HepG2 (cell line): ENCODE data around the gene SPG7. TPM values are rescaled to one million over a fixed set of nuclear protein-coding genes. Genes with fewer than 3 reads are reported as not detected.
A peak's percentile ranks its signal among the peaks of the same experiment; 100 is the strongest.

Experiments used
- AGO1 ChIP-seq: fragments of 200-400 bp; formaldehyde crosslinking; IDR thresholded peaks from 2 replicates; pipeline ENCODE4 v1.6.1; 2017; ENCODE audit warnings: mild to moderate bottlenecking, low read depth, low read length, moderate library complexity; ENCODE audit not compliant: poor library complexity, severe bottlenecking
- ATF7-NPFF ChIP-seq: sonication (generic); formaldehyde crosslinking; IDR thresholded peaks from 2 replicates; pipeline ENCODE4 v1.8.1; 2023; ENCODE audit warnings: mild to moderate bottlenecking, low read depth, missing genetic modification reagents, moderate library complexity
- JUN ChIP-seq: sonication (generic); formaldehyde crosslinking; IDR thresholded peaks from 2 replicates; pipeline ENCODE4 v1.4.0; 2020; ENCODE audit warnings: mild to moderate bottlenecking, missing genetic modification reagents
- KLF15 ChIP-seq: sonication (generic); formaldehyde crosslinking; IDR thresholded peaks from 2 replicates; pipeline ENCODE4 v1.8.1; 2023; ENCODE audit warnings: borderline replicate concordance, mild to moderate bottlenecking, inconsistent platforms, missing genetic modification reagents, mixed read lengths
- NONO ChIP-seq, 2 experiments: fragments of 450-650 bp in 1 of 2; sonication (generic) in 1 of 2; formaldehyde crosslinking in 1 of 2; IDR thresholded peaks in 1 of 2; conservative IDR thresholded peaks in 1 of 2; 2 replicates each; pipeline versions ENCODE4 v1.6.1 to v1.8.0; 2017 to 2022; ENCODE audit warnings: mild to moderate bottlenecking in 1 of 2, missing genetic modification reagents in 1 of 2, moderate library complexity in 1 of 2
- PAX8 ChIP-seq: sonication (generic); formaldehyde crosslinking; IDR thresholded peaks from 2 replicates; pipeline ENCODE4 v1.8.0; 2022; ENCODE audit warnings: mild to moderate bottlenecking, missing genetic modification reagents, borderline replicate concordance
- RNF2 ChIP-seq: fragments of 450-650 bp; conservative IDR thresholded peaks from 2 replicates; pipeline ENCODE4 v1.6.1; 2016; ENCODE audit warnings: low read depth
- SMAD9 ChIP-seq: sonication (generic); formaldehyde crosslinking; IDR thresholded peaks from 2 replicates; pipeline ENCODE4 v1.5.1; 2020; ENCODE audit warnings: mild to moderate bottlenecking, missing genetic modification reagents
- SP1 ChIP-seq, 2 experiments: fragments of 450-650 bp in 1 of 2; sonication (generic) in 1 of 2; formaldehyde crosslinking in 1 of 2; IDR thresholded peaks; 2 replicates each; pipeline versions ENCODE4 v1.4.0 to v1.6.1; 2016 to 2020; ENCODE audit warnings: missing genetic modification reagents in 1 of 2
- SP5 ChIP-seq: IDR thresholded peaks from 2 replicates; pipeline ENCODE4 v1.6.1; 2016; ENCODE audit warnings: low read depth, borderline replicate concordance
- ZNF879 ChIP-seq: sonication (generic); formaldehyde crosslinking; IDR thresholded peaks from 2 replicates; pipeline ENCODE4 v1.8.1; 2023; ENCODE audit warnings: missing genetic modification reagents
- ZSCAN20 ChIP-seq: sonication (generic); formaldehyde crosslinking; IDR thresholded peaks from 2 replicates; pipeline ENCODE4 v1.4.0; 2020; ENCODE audit warnings: missing genetic modification reagents, mild to moderate bottlenecking, borderline replicate concordance
- polyA plus RNA-seq, 8 experiments: library from polyadenylated mRNA; depleted of rRNA in 3 of 8; stranded (reverse) in 7 of 8; unstranded in 1 of 8; fragments of >200 nt; fragmentation: Illumina TruSeq in 4 of 8; extraction: Trizol in 4 of 8; gene quantifications; 2 replicates each; pipeline versions ENCODE4 v1.2.1 to v1.2.3, GENCODE V29; 2011 to 2016; ENCODE audit warnings: low read depth in 4 of 8, missing spikeins in 1 of 8, mixed read lengths in 1 of 8; ENCODE audit not compliant: insufficient read depth in 1 of 8
- total RNA-seq, 5 experiments: library from RNA; depleted of rRNA; stranded (reverse); fragments of >200 nt; fragmentation: Illumina TruSeq; extraction: Trizol; gene quantifications; 2 replicates each; pipeline ENCODE4 v1.2.3, GENCODE V29; 2016; ENCODE audit warnings: low read depth in 1 of 5
- TF ChIP-seq, protein P1 (sequence below): sonication (generic); formaldehyde crosslinking; conservative IDR thresholded peaks from 2 replicates; pipeline ENCODE4 v1.8.0; 2022; ENCODE audit warnings: missing genetic modification reagents
- TF ChIP-seq, protein P2 (sequence below): sonication (generic); formaldehyde crosslinking; IDR thresholded peaks from 2 replicates; pipeline ENCODE4 v1.4.0; 2020; ENCODE audit warnings: missing genetic modification reagents
- TF ChIP-seq, protein P3 (sequence below): sonication (generic); formaldehyde crosslinking; IDR thresholded peaks from 2 replicates; pipeline ENCODE4 v1.4.0; 2020; ENCODE audit warnings: missing genetic modification reagents

Gene SPG7
- total and polyA plus RNA-seq, 2 of the 13 experiments (the other 11 are each of a cell fraction or from before 2014, with no cell fraction given): 66.0 to 136 TPM

DNA sequence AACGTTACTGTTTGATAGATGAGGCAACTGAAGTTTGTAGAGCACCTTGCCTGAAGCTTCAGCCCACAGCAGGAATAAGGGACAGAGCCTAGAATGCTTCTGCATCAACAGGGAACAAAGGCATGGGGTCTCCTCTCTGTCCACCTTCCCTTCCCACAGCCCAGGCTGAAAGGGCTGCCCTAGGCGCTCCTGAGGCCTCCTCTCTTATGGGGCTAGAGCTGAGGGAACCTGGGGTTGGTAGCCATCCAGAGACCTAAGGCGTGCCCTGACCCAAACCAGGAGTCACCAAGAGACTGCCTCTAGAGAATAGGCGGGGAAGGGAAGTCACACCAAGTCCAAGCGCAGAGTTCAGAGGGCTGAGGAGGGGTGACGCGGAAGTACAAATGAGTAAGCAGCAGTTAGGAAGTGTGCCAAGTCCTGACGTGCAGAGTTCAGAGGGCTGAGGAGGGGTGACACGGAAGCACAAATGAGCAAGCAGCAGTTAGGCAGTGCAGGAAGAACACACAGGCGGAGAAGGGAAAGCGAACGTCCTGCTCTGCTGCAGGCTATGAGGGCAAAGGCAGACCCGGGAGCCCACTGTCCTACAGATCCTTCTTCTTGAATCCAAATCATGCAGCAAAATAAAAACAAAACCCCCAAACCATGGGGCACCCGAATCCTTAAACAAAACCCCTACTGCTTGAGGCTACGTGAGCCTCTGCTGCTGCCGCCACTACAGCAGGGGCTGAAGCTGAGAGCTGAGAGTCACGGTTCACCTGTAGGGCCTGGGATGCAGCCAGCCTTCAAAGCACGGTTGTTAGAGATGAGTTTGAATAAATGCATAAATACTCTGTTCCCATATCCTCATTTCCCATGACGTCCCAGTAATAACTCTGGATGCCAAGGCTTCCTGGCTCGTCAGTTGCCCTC lies 2.7 kb upstream of the SPG7 start (continued):
- TF ChIP-seq SP5 (peak; percentile 91), NONO (IDR thresholded peaks at IDR 0.05) (no peak), NONO (CRISPR knock-in tag; conservative IDR thresholded peaks at IDR 0.05) (peak; percentile 95), AGO1 (no peak), RNF2 (no peak), ZNF879 (CRISPR knock-in tag) (no peak), ZSCAN20 (CRISPR knock-in tag) (no peak), KLF15 (CRISPR knock-in tag) (no peak), JUN (CRISPR knock-in tag) (peak; percentile 91), PAX8 (CRISPR knock-in tag) (peak; percentile 59; the same call in 1 of the 2 replicates), SMAD9 (CRISPR knock-in tag) (no peak), ATF7-NPFF (peak; percentile 53; the same call in 1 of the 2 replicates), SP1 (IDR thresholded peaks at IDR 0.05) (no peak), SP1 (CRISPR knock-in tag; IDR thresholded peaks at IDR 0.05) (peak; percentile 56; the same call in 1 of the 2 replicates)
- TF ChIP-seq, protein P1, sequence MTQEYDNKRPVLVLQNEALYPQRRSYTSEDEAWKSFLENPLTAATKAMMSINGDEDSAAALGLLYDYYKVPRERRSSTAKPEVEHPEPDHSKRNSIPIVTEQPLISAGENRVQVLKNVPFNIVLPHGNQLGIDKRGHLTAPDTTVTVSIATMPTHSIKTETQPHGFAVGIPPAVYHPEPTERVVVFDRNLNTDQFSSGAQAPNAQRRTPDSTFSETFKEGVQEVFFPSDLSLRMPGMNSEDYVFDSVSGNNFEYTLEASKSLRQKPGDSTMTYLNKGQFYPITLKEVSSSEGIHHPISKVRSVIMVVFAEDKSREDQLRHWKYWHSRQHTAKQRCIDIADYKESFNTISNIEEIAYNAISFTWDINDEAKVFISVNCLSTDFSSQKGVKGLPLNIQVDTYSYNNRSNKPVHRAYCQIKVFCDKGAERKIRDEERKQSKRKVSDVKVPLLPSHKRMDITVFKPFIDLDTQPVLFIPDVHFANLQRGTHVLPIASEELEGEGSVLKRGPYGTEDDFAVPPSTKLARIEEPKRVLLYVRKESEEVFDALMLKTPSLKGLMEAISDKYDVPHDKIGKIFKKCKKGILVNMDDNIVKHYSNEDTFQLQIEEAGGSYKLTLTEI: no peak
- TF ChIP-seq, protein P2, sequence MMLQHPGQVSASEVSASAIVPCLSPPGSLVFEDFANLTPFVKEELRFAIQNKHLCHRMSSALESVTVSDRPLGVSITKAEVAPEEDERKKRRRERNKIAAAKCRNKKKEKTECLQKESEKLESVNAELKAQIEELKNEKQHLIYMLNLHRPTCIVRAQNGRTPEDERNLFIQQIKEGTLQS: peak; percentile 77
- TF ChIP-seq, protein P3, sequence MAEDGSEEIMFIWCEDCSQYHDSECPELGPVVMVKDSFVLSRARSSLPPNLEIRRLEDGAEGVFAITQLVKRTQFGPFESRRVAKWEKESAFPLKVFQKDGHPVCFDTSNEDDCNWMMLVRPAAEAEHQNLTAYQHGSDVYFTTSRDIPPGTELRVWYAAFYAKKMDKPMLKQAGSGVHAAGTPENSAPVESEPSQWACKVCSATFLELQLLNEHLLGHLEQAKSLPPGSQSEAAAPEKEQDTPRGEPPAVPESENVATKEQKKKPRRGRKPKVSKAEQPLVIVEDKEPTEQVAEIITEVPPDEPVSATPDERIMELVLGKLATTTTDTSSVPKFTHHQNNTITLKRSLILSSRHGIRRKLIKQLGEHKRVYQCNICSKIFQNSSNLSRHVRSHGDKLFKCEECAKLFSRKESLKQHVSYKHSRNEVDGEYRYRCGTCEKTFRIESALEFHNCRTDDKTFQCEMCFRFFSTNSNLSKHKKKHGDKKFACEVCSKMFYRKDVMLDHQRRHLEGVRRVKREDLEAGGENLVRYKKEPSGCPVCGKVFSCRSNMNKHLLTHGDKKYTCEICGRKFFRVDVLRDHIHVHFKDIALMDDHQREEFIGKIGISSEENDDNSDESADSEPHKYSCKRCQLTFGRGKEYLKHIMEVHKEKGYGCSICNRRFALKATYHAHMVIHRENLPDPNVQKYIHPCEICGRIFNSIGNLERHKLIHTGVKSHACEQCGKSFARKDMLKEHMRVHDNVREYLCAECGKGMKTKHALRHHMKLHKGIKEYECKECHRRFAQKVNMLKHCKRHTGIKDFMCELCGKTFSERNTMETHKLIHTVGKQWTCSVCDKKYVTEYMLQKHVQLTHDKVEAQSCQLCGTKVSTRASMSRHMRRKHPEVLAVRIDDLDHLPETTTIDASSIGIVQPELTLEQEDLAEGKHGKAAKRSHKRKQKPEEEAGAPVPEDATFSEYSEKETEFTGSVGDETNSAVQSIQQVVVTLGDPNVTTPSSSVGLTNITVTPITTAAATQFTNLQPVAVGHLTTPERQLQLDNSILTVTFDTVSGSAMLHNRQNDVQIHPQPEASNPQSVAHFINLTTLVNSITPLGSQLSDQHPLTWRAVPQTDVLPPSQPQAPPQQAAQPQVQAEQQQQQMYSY (CRISPR knock-in tag): no peak
